A549 (cell line): Measurements from ENCODE around the gene MRPS15.

Experiments used
- CBX8 ChIP-seq: fragments of 200-600 bp; sonication (generic); IDR thresholded peaks from 2 replicates; pipeline ENCODE4 v1.6.1; 2016
- CHD2 ChIP-seq: fragments of 150-350 bp; IDR thresholded peaks from 2 replicates; pipeline ENCODE4 v1.6.1; 2014; ENCODE audit warnings: low read length; ENCODE audit not compliant: partially characterized antibody
- CTCF ChIP-seq: fragments of >200 bp; sonication (Bioruptor Twin); formaldehyde crosslinking; IDR thresholded peaks from 3 replicates; pipeline ENCODE4 v1.5.1; 2016
- EP300 ChIP-seq, 2 experiments: fragments of >200 bp; sonication (Bioruptor Twin); formaldehyde crosslinking; IDR thresholded peaks; 2 replicates in 1 of 2; 3 replicates in 1 of 2; pipeline ENCODE4 v1.6.1; 2016 to 2017
- FOSL2 ChIP-seq, 2 experiments: fragments of 450-650 bp in 1 of 2; fragments of >200 bp in 1 of 2; sonication (Bioruptor Twin) in 1 of 2; formaldehyde crosslinking; IDR thresholded peaks; 2 replicates each; pipeline versions ENCODE4 v1.5.0 to v1.6.1; 2016 to 2020; ENCODE audit warnings: mild to moderate bottlenecking in 1 of 2, moderate library complexity in 1 of 2
- KDM1A ChIP-seq: fragments of 200-600 bp; sonication (generic); IDR thresholded peaks from 2 replicates; pipeline ENCODE4 v1.6.1; 2016; ENCODE audit warnings: low read depth, mild to moderate bottlenecking
- KDM5A ChIP-seq: fragments of 200-600 bp; sonication (generic); IDR thresholded peaks from 2 replicates; pipeline ENCODE4 v1.6.1; 2016; ENCODE audit warnings: antibody characterized with exemption, mild to moderate bottlenecking
- POLR2A ChIP-seq: IDR thresholded peaks from 2 replicates; pipeline ENCODE4 v1.6.1; 2012; ENCODE audit warnings: mild to moderate bottlenecking, low read length
- RAD21 ChIP-seq, 2 experiments: fragments of >200 bp in 1 of 2; sonication (Bioruptor Twin) in 1 of 2; formaldehyde crosslinking in 1 of 2; IDR thresholded peaks in 1 of 2; conservative IDR thresholded peaks in 1 of 2; 2 replicates in 1 of 2; 3 replicates in 1 of 2; pipeline ENCODE4 v1.6.1; 2012 to 2018; ENCODE audit warnings: inconsistent platforms in 1 of 2
- SMC3 ChIP-seq: fragments of >200 bp; sonication (Bioruptor Twin); formaldehyde crosslinking; IDR thresholded peaks from 3 replicates; pipeline ENCODE4 v1.6.1; 2018; ENCODE audit warnings: inconsistent platforms
- ZFP36 ChIP-seq: fragments of 450-650 bp; IDR thresholded peaks from 2 replicates; pipeline ENCODE4 v1.6.1; 2014; ENCODE audit warnings: borderline replicate concordance; ENCODE audit not compliant: partially characterized antibody

GRCh38 chr1:36467700-36468455, 3.7 kb upstream of the MRPS15 start:
- TF ChIP-seq FOSL2 (IDR thresholded peaks at IDR 0.05) (no peak), FOSL2 (CRISPR knock-in tag; IDR thresholded peaks at IDR 0.05) (no peak), CTCF (no peak), KDM1A (no peak), KDM5A (no peak), CHD2 (no peak), CBX8 (no peak), SMC3 (no peak), RAD21 (conservative IDR thresholded peaks at IDR 0.05 in 1 of 2, IDR thresholded peaks at IDR 0.05 in 1 of 2) (no peak), POLR2A (no peak), EP300 (IDR thresholded peaks at IDR 0.05) (no peak), ZFP36 (no peak)
